Skeletal muscle satellite cell (primary cell): ENCODE measurements around the gene PARM1.
"Not testable (repeated sequence)": the region's sequence is repeated elsewhere in the genome, so short reads cannot be mapped to it uniquely, and the experiment has no call there.

ENCODE experiments used
- H3K27me3 ChIP-seq: 2 replicates; pipeline ENCODE4 v1.7.0; 2013; ENCODE audit warnings: low read length; ENCODE audit not compliant: control insufficient read depth, insufficient read depth
- H3K36me3 ChIP-seq: 2 replicates; pipeline ENCODE4 v1.7.0; 2013; ENCODE audit warnings: mild to moderate bottlenecking, control low read depth, low read length; ENCODE audit not compliant: insufficient read depth
- H3K4me1 ChIP-seq: 2 replicates; pipeline ENCODE4 v1.7.0; 2013; ENCODE audit warnings: low read length; ENCODE audit not compliant: control insufficient read depth, insufficient read depth
- H3K4me2 ChIP-seq: 2 replicates; pipeline ENCODE4 v1.7.0; 2013; ENCODE audit warnings: mild to moderate bottlenecking, low read length
- H3K4me3 ChIP-seq: 2 replicates; pipeline ENCODE4 v1.7.0; 2013; ENCODE audit warnings: low read length
- H3K9ac ChIP-seq: 2 replicates; pipeline ENCODE4 v1.7.0; 2013; ENCODE audit warnings: mild to moderate bottlenecking, low read depth, low read length, moderate library complexity
- H3K9me3 ChIP-seq: replicated peaks from 2 replicates; pipeline ENCODE4 v1.7.0; 2013; ENCODE audit warnings: mild to moderate bottlenecking, control low read depth, low read length

The PARM1 gene

GRCh38 chr4:74990276-74990875 lies 57.5 kb downstream of the PARM1 start:
- Histone ChIP-seq H3K4me2 (no peak overlapping the region), H3K36me3 (no peaks in the 10 kb centered on the region), H3K4me1 (no peaks in the 10 kb centered on the region), H3K9ac (no peak overlapping the region), H3K4me3 (no peak overlapping the region), H3K27me3 (no peaks in the 10 kb centered on the region), H3K9me3 (no peaks in the 10 kb centered on the region)

DNA sequence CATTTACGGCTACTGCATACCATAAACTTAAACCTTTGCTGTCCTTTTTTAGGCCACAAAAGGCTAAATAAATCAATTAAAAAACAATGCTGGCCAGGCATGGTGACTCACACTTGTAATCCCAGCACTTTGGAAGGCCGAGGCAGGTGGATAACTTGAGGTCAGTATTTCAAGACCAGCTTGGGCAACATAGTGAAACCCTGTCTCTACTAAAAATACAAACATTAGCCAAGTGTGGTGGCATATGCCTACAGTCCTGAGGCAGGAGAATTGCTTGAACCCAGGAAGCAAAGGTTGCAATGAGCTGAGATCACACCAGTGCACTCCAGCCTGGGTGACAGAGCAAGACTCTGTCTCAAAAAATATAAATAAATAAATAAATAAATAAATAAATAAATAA lies 61.5 kb downstream of the PARM1 start:
- not testable (repeated sequence) for H3K4me2 ChIP-seq, H3K36me3 ChIP-seq, H3K9me3 ChIP-seq, H3K4me3 ChIP-seq, H3K4me1 ChIP-seq, H3K27me3 ChIP-seq, H3K9ac ChIP-seq

DNA sequence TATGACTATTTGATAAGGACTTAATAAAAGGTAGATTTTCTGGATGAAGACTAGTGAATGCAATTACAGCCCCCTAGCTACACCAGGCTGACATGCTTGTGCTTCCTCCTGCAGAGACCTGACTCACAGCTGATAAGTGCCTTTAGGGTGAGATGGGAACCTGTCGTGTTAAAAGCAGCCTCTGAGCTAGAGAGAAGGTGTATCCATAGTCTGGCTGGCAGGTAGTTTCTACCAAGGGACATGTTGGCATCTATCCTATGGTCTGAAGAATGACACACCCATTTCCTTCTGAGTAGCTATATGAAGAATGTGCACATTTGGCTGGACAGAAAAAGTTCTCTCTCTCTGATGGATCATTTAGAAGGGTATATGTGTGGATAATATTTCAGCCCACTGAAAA lies 64.1 kb downstream of the PARM1 start:
- no peak overlapping the region for H3K4me2 ChIP-seq
- no peak overlapping the region for H3K4me3 ChIP-seq
- no peak overlapping the region for H3K9ac ChIP-seq
- H3K27me3 ChIP-seq = no peaks in the 10 kb centered on the region
- no peaks in the 10 kb centered on the region for H3K36me3 ChIP-seq
- H3K4me1 ChIP-seq = no peaks in the 10 kb centered on the region
- H3K9me3 ChIP-seq = no peaks in the 10 kb centered on the region

DNA sequence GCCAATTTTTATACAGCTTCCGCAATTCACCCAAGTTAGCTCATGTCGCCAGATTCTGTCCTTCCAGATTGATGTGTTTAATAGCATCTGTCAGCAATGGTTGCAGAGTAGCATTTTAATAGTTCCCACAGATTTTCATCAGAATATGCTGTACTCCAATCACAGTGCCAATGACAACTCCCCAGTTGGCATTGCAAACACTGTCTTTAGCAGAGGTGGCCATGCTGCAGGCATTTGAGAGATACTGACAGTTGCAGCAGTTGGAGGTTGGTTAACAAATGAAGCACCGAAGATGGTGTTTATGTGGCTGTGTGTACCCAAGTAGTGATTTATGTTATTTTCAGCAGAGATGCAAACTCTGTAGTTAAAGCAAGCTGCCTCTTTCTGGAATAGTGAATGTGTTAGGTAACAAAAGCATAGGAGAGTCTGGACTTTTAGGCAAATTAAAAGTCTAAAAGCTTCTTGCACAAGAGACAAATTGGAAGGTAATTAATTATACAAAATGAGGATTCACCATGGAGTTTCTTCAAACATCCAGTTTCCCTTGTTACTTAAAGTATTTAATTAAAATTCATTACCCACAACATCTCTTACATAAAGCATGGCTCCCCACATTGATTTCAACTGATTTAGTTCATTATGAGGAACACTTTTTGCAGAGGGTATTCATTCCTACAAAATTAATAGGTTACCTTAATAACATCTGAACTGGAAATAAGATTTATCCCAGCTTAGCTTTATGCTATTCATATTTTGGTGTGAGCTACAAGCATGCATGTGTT lies 65.2 kb downstream of the PARM1 start:
- Histone ChIP-seq H3K36me3 (no peaks in the 10 kb centered on the region), H3K9me3 (no peaks in the 10 kb centered on the region), H3K9ac (no peak overlapping the region), H3K4me2 (no peak overlapping the region), H3K4me3 (no peak overlapping the region), H3K4me1 (no peaks in the 10 kb centered on the region), H3K27me3 (no peaks in the 10 kb centered on the region)

- no peak overlapping the region for H3K9ac ChIP-seq
- H3K4me1 ChIP-seq = no peaks in the 10 kb centered on the region
- no peaks in the 10 kb centered on the region for H3K27me3 ChIP-seq
- no peaks in the 10 kb centered on the region for H3K36me3 ChIP-seq
- no peaks in the 10 kb centered on the region for H3K9me3 ChIP-seq
- H3K4me3 ChIP-seq = no peak overlapping the region
- no peak overlapping the region for H3K4me2 ChIP-seq
Observed at GRCh38 chr4:74999714-75000309, 66.9 kb downstream of the PARM1 start.

GRCh38 chr4:75001871-75002270 lies 69.0 kb downstream of the PARM1 start:
- no peaks in the 10 kb centered on the region for H3K9me3 ChIP-seq
- no peaks in the 10 kb centered on the region for H3K4me1 ChIP-seq
- no peak overlapping the region for H3K4me2 ChIP-seq
- H3K9ac ChIP-seq = no peak overlapping the region
- H3K36me3 ChIP-seq = no peaks in the 10 kb centered on the region
- H3K27me3 ChIP-seq = no peaks in the 10 kb centered on the region
- no peak overlapping the region for H3K4me3 ChIP-seq

- Histone ChIP-seq H3K4me2 (no peak overlapping the region), H3K4me3 (no peak overlapping the region), H3K27me3 (no peaks in the 10 kb centered on the region)
Observed at GRCh38 chr4:75002381-75002780, 69.5 kb downstream of the PARM1 start.

GRCh38 chr4:75003979-75004378 lies 71.1 kb downstream of the PARM1 start:
- Histone ChIP-seq H3K9me3 (no peaks in the 10 kb centered on the region), H3K9ac (no peak overlapping the region), H3K36me3 (no peaks in the 10 kb centered on the region), H3K4me1 (no peaks in the 10 kb centered on the region), H3K27me3 (no peaks in the 10 kb centered on the region), H3K4me2 (no peak overlapping the region), H3K4me3 (no peak overlapping the region)

More at GRCh38 chr4:75002381-75002780, 69.5 kb downstream of the PARM1 start:
- H3K36me3 ChIP-seq = no peaks in the 10 kb centered on the region
- H3K9me3 ChIP-seq = no peaks in the 10 kb centered on the region
- no peak overlapping the region for H3K9ac ChIP-seq
- no peaks in the 10 kb centered on the region for H3K4me1 ChIP-seq

DNA sequence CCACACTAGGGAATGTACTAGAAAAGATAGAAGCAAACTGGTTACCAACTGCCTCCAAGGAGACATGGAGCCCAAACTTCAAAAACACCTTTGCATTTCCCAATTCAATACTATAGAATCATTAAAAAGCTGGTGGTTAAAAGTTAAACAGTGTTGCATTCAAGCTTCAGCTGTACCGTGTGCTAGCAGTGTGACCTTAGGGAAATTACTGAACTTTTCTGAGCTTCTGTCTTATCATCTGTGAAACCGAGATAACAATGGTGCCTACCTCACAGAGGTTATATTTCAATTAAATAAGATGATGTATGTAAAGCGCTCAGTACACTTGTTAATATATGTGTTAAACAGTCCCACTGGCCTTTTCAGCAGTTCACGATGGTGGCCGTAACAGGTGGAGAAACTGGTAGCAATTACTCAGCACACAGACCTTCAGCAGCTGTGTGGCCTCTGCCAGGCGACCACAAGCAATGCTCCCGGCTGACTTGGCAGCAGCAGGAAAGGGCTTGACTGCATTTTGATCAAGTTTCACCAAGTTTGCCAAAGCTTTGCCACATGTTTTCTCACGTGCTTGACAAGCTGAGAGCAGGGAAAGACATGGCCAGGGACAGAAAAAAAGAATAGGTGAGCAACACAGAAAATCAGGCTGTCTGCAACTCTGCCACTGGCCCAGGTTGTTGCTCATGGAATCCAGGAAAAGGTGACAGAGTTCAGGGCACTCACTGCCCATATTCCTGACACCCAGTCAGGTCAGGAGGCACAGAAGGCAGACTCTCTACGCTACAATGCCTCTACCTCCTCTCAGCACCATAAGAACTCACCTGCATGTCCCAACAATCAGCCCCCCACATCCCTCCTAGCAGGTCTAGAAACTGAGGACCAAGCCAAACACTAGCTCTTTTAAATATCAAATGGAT lies 72.1 kb downstream of the PARM1 start:
- no peaks in the 10 kb centered on the region for H3K9me3 ChIP-seq
- no peaks in the 10 kb centered on the region for H3K27me3 ChIP-seq
- H3K4me2 ChIP-seq = no peak overlapping the region
- H3K4me3 ChIP-seq = no peak overlapping the region
- no peaks in the 10 kb centered on the region for H3K4me1 ChIP-seq
- H3K36me3 ChIP-seq = no peaks in the 10 kb centered on the region
- no peak overlapping the region for H3K9ac ChIP-seq

GRCh38 chr4:75005727-75006126 lies 72.8 kb downstream of the PARM1 start:
- no peak overlapping the region for H3K4me2 ChIP-seq
- no peaks in the 10 kb centered on the region for H3K27me3 ChIP-seq
- no peak overlapping the region for H3K4me3 ChIP-seq
- no peak overlapping the region for H3K9ac ChIP-seq
- no peaks in the 10 kb centered on the region for H3K4me1 ChIP-seq
- H3K36me3 ChIP-seq = no peaks in the 10 kb centered on the region
- no peaks in the 10 kb centered on the region for H3K9me3 ChIP-seq

DNA sequence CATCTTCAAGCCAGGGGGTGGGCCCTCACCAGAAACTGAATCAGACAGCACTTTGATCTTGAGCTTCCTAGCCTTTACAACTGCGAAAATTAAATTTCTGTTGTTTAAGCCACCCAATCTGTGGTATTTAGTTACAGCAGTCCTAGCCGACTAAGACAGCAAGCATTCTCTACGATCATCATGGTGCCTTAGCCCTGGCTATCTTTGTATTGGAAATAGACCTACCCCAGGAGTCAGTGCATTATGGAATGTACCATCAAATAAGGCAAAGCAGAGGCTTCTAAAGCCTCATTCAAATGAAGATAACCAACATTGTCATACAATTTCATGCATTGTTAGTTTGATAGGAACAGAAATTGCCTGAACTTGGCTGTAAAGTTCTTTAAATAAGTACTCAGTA lies 75.0 kb downstream of the PARM1 start:
- no peaks in the 10 kb centered on the region for H3K36me3 ChIP-seq
- H3K9me3 ChIP-seq = no peaks in the 10 kb centered on the region
- no peak overlapping the region for H3K4me2 ChIP-seq
- no peaks in the 10 kb centered on the region for H3K4me1 ChIP-seq
- H3K9ac ChIP-seq = no peak overlapping the region
- H3K27me3 ChIP-seq = no peaks in the 10 kb centered on the region
- no peak overlapping the region for H3K4me3 ChIP-seq
